LHCN-M2 (cell line): ENCODE results near the gene LY6G6D. TPM values are rescaled to one million over a fixed set of nuclear protein-coding genes. Genes with fewer than 3 reads are reported as not detected.

Source experiments
- DNase-seq: peaks from one replicate; pipeline ENCODE4 v3.0.0-alpha.2; 2012; ENCODE audit warnings: low read depth
- total RNA-seq: library from RNA; depleted of rRNA; stranded (reverse); fragments of >200 nt; gene quantifications from 2 replicates; pipeline ENCODE4 v1.2.3, GENCODE V29; 2014; rRNA removed

Gene LY6G6D
- total RNA-seq, 1 experiment from 2014 or later, result not detected

- DNase-seq, result no peak
Measured at GRCh38 chr6:31762878-31763618, 47.9 kb downstream of the LY6G6D start.

- DNase-seq, result peak; percentile 78
Measured at GRCh38 chr6:31763619-31763940, 48.4 kb downstream of the LY6G6D start.

- DNase-seq, result no peak
Measured at GRCh38 chr6:31764198-31764597, 49.0 kb downstream of the LY6G6D start.

GRCh38 chr6:31765559-31765909, 50.4 kb downstream of the LY6G6D start:
- no peak for DNase-seq

- DNase-seq, result no peak
Measured at GRCh38 chr6:31765910-31766794, 51.0 kb downstream of the LY6G6D start.

- no peak for DNase-seq
Measured at GRCh38 chr6:31767096-31767645, 52.0 kb downstream of the LY6G6D start.

Other genes starting within 250 kb of the LY6G6D start
- 10.6 and 13.0 TPM in 2 replicates for gene MICB, start 217.2 kb upstream of the LY6G6D start, total RNA-seq
- not detected in 2 replicates for gene MCCD1, start 186.4 kb upstream of the LY6G6D start, total RNA-seq
- gene DDX39B, start 173.3 kb upstream of the LY6G6D start, total RNA-seq, result 402 and 452 TPM in 2 replicates
- gene ATP6V1G2, start 168.7 kb upstream of the LY6G6D start, total RNA-seq, result 3.1 and 3.3 TPM in 2 replicates
- 21.2 and 26.8 TPM in 2 replicates for gene NFKBIL1, start 167.7 kb upstream of the LY6G6D start, total RNA-seq
- gene LTA, start 143.1 kb upstream of the LY6G6D start, total RNA-seq, result not detected in 2 replicates
- gene TNF, start 139.8 kb upstream of the LY6G6D start, total RNA-seq, result not detected in 2 replicates
- not detected in 2 replicates for gene LTB, start 132.9 kb upstream of the LY6G6D start, total RNA-seq
- not detected in 2 replicates for gene LST1, start 129.1 kb upstream of the LY6G6D start, total RNA-seq
- not detected in 2 replicates for gene NCR3, start 122.3 kb upstream of the LY6G6D start, total RNA-seq
- not detected in 2 replicates for gene AIF1, start 100.1 kb upstream of the LY6G6D start, total RNA-seq
- gene PRRC2A, start 94.6 kb upstream of the LY6G6D start, total RNA-seq, result 75.9 and 81.7 TPM in 2 replicates
- gene BAG6, start 62.7 kb upstream of the LY6G6D start, total RNA-seq, result 180 and 219 TPM in 2 replicates
- gene APOM, start 59.5 kb upstream of the LY6G6D start, total RNA-seq, result 3.9 and 4.4 TPM in 2 replicates
- gene C6orf47, start 54.6 kb upstream of the LY6G6D start, total RNA-seq, result 30.0 and 31.3 TPM in 2 replicates
- 28.5 and 31.2 TPM in 2 replicates for gene GPANK1, start 50.4 kb upstream of the LY6G6D start, total RNA-seq
- 292 and 320 TPM in 2 replicates for gene CSNK2B, start 49.3 kb upstream of the LY6G6D start, total RNA-seq
- 2.4 and 4.0 TPM in 2 replicates for gene LY6G5B, start 45.4 kb upstream of the LY6G6D start, total RNA-seq
- gene LY6G5C, start 34.3 kb upstream of the LY6G6D start, total RNA-seq, result 1.4 and 3.2 TPM in 2 replicates
- 45.8 and 50.5 TPM in 2 replicates for gene ABHD16A, start 12.0 kb upstream of the LY6G6D start, total RNA-seq
- gene LY6G6F, start 8.5 kb upstream of the LY6G6D start, total RNA-seq, result not detected in 2 replicates
- gene LY6G6C, start 6.4 kb downstream of the LY6G6D start, total RNA-seq, result 0.51 TPM in 1 of 2 replicates, not detected in the other
- gene MPIG6B, start 8.0 kb downstream of the LY6G6D start, total RNA-seq, result not detected in 2 replicates
- gene DDAH2, start 14.0 kb downstream of the LY6G6D start, total RNA-seq, result 78.4 and 85.8 TPM in 2 replicates
- 771 and 894 TPM in 2 replicates for gene CLIC1, start 21.2 kb downstream of the LY6G6D start, total RNA-seq
- gene MSH5, start 24.7 kb downstream of the LY6G6D start, total RNA-seq, result 13.2 and 16.5 TPM in 2 replicates
- gene SAPCD1, start 47.3 kb downstream of the LY6G6D start, total RNA-seq, result 1.5 and 2.7 TPM in 2 replicates
- not detected in 2 replicates for gene VWA7, start 62.0 kb downstream of the LY6G6D start, total RNA-seq
- 63.2 and 68.7 TPM in 2 replicates for gene VARS1, start 80.4 kb downstream of the LY6G6D start, total RNA-seq
- 78.7 and 88.2 TPM in 2 replicates for gene LSM2, start 91.6 kb downstream of the LY6G6D start, total RNA-seq
- 0.71 and 1.5 TPM in 2 replicates for gene HSPA1L, start 99.9 kb downstream of the LY6G6D start, total RNA-seq
- gene HSPA1A, start 100.2 kb downstream of the LY6G6D start, total RNA-seq, result 98.9 and 101 TPM in 2 replicates
- 86.1 and 92.2 TPM in 2 replicates for gene HSPA1B, start 112.4 kb downstream of the LY6G6D start, total RNA-seq
- 43.9 and 57.2 TPM in 2 replicates for gene NEU1, start 147.5 kb downstream of the LY6G6D start, total RNA-seq
- 0.06 TPM in 1 of 2 replicates, not detected in the other for gene SLC44A4, start 163.6 kb downstream of the LY6G6D start, total RNA-seq
- 58.6 and 60.5 TPM in 2 replicates for gene EHMT2, start 182.3 kb downstream of the LY6G6D start, total RNA-seq
- 1.2 and 3.0 TPM in 2 replicates for gene ZBTB12, start 186.7 kb downstream of the LY6G6D start, total RNA-seq
- gene C2, start 212.4 kb downstream of the LY6G6D start, total RNA-seq, result 0.86 and 1.2 TPM in 2 replicates
- 1.1 and 1.4 TPM in 2 replicates for gene CFB, start 230.7 kb downstream of the LY6G6D start, total RNA-seq
- 129 TPM in 2 replicates for gene NELFE, start 243.6 kb downstream of the LY6G6D start, total RNA-seq
- 40.0 and 44.1 TPM in 2 replicates for gene SKIC2, start 243.8 kb downstream of the LY6G6D start, total RNA-seq